ENCODE measurements around the gene LRPPRC. TPM values are rescaled to one million over a fixed set of nuclear protein-coding genes. Genes with fewer than 3 reads are reported as not detected.

Gene LRPPRC
- total RNA-seq, 1 donor from 2014 or later, result 70.3 TPM

DNA sequence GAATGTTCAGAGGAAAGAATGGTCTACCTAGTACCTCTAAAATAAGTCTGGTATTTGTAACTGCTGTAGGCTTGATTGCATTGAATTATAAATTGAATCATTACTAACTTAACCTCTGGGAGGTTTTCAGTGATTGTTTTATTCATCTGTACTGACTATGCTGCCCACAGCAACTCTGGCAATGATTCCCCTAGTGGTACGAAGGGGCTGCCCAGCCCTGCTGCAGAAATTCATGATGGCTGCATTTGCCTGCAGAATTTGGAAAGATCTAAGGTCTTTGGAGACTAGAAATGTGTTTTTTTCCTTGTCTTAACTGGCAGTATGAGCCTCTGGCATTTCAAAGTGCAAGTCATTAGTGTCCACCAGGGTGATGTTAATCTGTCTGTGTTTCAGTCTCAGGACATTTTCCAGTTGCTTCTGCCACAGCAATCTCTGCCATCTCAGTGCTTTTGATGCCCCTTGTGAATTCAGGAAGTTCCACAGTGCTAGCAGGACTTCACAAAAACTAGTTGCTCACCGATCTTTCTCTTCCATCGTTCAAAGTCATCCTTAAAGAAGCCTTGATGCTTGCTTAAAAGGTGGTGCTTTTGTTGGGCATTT is 13.4 kb upstream of the LRPPRC start:
- H3K36me3 ChIP-seq (ENCODE audit: control insufficient read depth, insufficient read depth, low read length), result no peaks in the 10 kb centered on the region
- no peaks in the 10 kb centered on the region for H3K27me3 ChIP-seq (ENCODE audit: control insufficient read depth, insufficient read depth, low read length)
- FAIRE-seq (no peak), DNase-seq (ENCODE audit: low read depth) (no peak)
- no peak overlapping the region for H3K4me3 ChIP-seq (ENCODE audit: low read depth, low read length)
- TF ChIP-seq, protein P1, sequence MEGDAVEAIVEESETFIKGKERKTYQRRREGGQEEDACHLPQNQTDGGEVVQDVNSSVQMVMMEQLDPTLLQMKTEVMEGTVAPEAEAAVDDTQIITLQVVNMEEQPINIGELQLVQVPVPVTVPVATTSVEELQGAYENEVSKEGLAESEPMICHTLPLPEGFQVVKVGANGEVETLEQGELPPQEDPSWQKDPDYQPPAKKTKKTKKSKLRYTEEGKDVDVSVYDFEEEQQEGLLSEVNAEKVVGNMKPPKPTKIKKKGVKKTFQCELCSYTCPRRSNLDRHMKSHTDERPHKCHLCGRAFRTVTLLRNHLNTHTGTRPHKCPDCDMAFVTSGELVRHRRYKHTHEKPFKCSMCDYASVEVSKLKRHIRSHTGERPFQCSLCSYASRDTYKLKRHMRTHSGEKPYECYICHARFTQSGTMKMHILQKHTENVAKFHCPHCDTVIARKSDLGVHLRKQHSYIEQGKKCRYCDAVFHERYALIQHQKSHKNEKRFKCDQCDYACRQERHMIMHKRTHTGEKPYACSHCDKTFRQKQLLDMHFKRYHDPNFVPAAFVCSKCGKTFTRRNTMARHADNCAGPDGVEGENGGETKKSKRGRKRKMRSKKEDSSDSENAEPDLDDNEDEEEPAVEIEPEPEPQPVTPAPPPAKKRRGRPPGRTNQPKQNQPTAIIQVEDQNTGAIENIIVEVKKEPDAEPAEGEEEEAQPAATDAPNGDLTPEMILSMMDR (IDR thresholded peaks at IDR 0.05; ENCODE audit: insufficient read depth, low read length, severe bottlenecking), result no peak

DNA sequence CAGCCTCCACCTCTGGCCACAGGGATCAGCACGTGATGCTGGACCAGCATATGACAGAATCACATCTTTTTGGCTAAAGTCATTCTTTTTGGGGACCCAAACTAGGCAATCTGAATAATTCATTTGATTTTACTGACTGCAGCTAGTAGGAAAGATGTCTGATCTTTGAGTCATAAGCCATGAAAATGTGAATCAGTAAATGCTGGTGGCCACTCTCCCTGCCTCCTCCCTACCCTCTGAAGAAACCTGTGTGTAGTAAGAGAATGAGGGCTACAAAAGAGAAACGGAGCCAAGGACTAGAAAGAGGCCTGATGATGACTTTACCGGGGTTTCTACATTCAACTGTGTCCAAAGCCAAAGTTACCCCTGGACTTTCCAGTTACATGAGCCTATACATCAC is 10.1 kb upstream of the LRPPRC start:
- no peaks in the 10 kb centered on the region for H3K36me3 ChIP-seq (ENCODE audit: control insufficient read depth, insufficient read depth, low read length)
- H3K4me3 ChIP-seq (ENCODE audit: low read depth, low read length), result no peak overlapping the region
- FAIRE-seq (no peak), DNase-seq (ENCODE audit: low read depth) (peak; percentile 18)
- H3K27me3 ChIP-seq (ENCODE audit: control insufficient read depth, insufficient read depth, low read length), result no peaks in the 10 kb centered on the region
- TF ChIP-seq, protein P1 (IDR thresholded peaks at IDR 0.05; ENCODE audit: insufficient read depth, low read length, severe bottlenecking), result no peak

DNA sequence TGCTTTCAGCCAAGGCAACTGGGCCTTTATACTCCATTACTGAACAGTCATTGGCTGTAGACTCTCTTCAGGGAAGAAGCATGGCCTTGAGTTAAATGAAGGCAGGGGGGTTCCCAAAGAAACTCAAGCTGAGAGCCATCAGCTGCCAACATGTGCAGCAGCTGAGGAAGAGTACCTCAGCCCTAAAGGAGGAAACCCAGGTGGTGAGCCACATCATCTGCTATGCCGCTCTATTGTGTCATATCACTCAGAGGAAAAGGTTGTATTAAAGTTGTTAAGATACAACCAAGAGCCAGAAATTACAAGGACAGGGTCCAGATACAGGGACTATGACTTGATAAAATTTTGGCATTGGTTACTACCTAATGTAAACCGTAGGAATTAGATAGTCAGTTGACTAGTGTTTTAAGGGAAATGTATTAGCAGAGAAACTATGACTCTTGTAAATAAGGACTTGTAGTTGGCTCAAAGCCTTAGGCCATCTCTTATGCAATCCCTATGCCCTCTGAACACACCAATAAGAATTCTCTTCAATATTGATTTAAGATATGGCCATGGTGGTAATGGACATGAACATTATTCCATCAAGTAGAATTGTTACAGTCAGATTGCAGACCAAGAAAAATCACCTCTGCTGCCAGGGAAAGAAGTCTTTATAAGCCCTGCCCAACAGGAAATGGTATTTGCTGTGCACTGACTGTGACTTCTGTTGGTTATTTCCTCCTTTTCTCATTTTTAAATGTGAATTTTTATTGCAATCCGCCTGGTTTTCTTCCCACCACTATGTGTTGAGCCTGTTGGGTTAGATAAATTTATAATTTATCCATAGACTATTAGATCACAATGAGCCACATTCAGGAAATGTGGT is 9.2 kb upstream of the LRPPRC start:
- FAIRE-seq, result no peak

DNA sequence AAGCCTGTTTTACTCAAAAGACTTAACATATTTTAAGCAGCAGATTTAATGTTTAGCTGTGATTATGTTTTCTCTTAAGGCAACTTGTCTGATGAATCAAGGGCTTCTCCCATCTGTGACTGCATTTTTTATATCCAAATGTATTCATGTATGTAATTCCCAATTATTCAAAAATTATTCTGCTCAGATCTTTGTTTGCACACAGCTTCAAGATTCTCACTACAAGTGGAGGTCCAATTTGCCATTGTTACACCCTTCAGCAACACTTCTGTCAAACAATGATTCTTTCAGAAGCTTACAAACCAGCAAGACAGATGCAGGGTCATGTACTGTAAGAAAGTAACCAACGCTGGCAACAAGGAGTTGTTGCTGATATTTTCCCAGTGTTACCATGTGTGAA is 5.9 kb upstream of the LRPPRC start:
- Histone ChIP-seq H3K4me3 (ENCODE audit: low read depth, low read length) (no peak overlapping the region), H3K36me3 (ENCODE audit: control insufficient read depth, insufficient read depth, low read length) (no peaks in the 10 kb centered on the region), H3K27me3 (ENCODE audit: control insufficient read depth, insufficient read depth, low read length) (no peaks in the 10 kb centered on the region)
- DNase-seq (ENCODE audit: low read depth) (no peak), FAIRE-seq (no peak)
- TF ChIP-seq, protein P1 (IDR thresholded peaks at IDR 0.05; ENCODE audit: insufficient read depth, low read length, severe bottlenecking), result no peak

More for the DNA sequence above, 9.2 kb upstream of the LRPPRC start:
- Histone ChIP-seq H3K27me3 (ENCODE audit: control insufficient read depth, insufficient read depth, low read length) (no peaks in the 10 kb centered on the region), H3K4me3 (ENCODE audit: low read depth, low read length) (no peak overlapping the region), H3K36me3 (ENCODE audit: control insufficient read depth, insufficient read depth, low read length) (no peaks in the 10 kb centered on the region)
- peak; percentile 25 for DNase-seq (ENCODE audit: low read depth)
- TF ChIP-seq, protein P1 (IDR thresholded peaks at IDR 0.05; ENCODE audit: insufficient read depth, low read length, severe bottlenecking), result no peak

DNA sequence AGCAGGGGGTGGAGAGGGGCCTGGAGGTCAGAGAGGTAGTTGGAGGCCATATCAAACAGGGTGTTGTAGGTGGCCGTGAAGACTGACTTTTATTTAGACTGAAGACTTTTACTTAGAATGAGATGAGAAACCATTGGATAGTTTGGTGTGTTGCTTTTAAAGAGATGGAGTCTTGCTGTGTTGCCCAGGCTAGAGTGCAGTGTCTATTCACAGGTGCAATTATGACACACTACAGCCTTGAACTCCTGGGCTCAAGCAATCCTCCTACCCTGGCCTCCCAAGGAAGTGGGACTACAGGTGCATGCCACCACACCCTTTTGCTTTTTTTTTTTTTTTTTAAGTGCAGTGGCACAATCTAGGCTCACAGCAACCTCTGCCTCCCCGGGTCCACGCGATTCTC is 2.5 kb upstream of the LRPPRC start:
- TF ChIP-seq, protein P1 (IDR thresholded peaks at IDR 0.05; ENCODE audit: insufficient read depth, low read length, severe bottlenecking), result no peak
- FAIRE-seq (no peak), DNase-seq (ENCODE audit: low read depth) (no peak)
- H3K36me3 ChIP-seq (ENCODE audit: control insufficient read depth, insufficient read depth, low read length), result peaks cover 1% of the 10 kb centered on the region
- no peak overlapping the region for H3K4me3 ChIP-seq (ENCODE audit: low read depth, low read length)
- no peaks in the 10 kb centered on the region for H3K27me3 ChIP-seq (ENCODE audit: control insufficient read depth, insufficient read depth, low read length)

Measured in bronchial epithelial cell (primary cell).